GM19240 (cell line): ENCODE data around the gene IFI16.
A peak's percentile ranks its signal among the peaks of the same experiment; 100 is the strongest.

Source experiments
- DNase-seq: peaks from one replicate; pipeline ENCODE4 v3.0.0; 2011; ENCODE audit warnings: low spot score; ENCODE audit not compliant: insufficient read length

IFI16 gene

DNA sequence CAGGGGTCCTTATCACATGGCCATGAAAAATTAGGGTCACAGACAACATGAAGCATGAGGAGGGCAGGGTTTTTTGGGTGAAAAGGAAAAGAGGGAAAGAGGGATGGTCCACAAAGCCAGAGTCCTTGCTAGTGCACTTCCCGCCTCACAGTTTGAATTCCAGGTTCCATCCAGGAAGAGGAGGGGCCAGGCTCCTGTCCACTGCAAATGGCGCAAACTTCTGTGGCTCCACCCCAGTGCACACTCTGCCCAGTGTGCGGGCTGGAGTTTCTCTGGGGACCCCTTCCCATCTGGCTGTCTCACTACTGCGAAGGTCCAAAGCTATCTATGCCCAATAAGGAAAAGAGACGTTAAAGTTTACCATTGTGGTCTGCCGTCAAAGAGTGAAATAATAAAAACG is 49.0 kb downstream of the IFI16 start:
- no peak for DNase-seq

GRCh38 chr1:159065106-159065505 is 55.4 kb downstream of the IFI16 start:
- no peak for DNase-seq

GRCh38 chr1:159066108-159066507 is 56.4 kb downstream of the IFI16 start:
- no peak for DNase-seq

DNA sequence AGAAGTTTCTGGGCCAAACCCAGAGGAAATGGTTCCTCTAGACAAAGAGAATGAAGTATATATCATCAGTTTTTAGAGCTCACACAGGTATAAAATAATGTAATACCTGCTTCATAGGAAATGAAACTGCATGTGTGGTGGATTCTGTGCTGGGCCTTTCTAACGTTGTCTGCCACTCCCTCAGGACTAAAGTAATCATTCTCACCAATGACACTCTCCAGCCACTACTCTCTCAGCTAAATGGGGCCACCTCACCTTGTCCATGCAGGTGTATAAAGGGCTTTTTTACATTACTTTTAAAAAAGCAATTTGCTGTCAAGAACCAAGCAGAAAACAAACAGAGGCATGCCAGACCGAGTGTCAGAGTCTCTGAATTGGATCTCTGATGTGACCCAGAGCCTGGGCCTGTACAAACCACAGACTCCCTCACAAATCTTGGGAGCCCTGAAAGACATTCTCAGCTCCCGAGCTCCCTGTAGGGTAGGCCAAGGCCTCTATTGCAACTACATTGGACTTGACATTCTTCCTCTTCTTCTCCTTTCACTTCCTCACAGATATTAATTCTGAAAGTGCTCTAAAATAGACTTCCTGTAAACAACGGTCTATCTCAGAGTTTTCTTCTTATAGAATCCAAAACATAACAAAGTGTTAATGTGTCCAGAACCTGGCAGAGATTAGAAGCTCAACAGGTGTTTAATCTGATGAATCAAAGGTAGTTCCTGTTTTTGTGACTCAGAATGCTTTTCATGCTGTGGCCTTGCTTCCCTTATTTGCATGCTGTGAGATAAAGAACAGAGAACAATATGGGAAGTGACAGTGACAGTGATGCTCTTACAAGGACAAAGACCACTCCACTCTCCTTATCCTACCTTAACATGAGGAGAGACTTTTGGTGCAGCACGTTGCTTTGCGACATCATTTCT is 58.3 kb downstream of the IFI16 start:
- peak; percentile 2 for DNase-seq

DNA sequence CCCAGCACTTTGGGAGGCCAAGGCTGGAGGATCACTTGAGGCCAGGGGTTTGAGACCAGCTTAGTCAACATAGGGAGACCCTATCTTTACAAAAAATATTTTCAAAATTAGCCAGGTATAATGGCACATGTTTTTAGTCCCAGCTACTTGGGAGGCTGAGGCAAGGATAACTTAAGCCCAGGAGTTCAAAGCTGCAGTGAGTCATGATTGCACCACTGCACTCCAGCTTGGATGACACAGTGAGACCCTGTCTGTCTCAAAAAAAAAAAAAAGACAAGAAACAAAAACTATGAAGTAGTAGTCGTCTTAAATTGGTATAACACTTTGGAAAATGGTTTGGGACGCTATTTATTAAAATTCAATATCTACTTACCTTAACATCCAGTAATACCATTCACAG is 59.2 kb downstream of the IFI16 start:
- no peak for DNase-seq

DNA sequence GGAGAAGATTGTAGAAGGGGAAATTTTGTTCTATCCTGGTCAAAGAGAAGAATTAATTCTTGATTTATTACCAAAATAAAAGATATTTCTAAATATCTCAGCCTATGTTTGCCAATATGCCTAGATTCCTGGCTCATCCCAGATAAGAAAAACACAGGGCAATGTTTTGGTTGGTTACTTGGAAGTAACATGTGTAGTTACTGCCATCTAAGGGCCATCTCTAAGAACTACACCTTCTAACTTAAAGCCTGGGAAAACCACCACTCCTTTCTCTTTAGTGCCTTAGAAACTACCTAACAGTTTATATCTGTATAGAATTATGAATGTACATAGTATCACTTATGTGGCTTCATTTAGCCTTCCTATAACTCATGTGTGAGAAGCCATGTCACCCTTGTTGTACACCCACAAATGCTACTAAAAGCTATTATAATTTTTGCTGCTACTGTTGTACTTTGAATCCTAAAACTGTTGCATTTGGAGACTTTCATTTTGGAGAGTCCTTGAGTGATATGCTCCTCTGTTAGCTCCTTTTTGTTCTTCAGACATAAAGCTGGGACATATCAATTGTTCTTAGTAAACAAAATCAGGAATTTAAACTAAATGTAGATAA is 62.4 kb downstream of the IFI16 start:
- no peak for DNase-seq

GRCh38 chr1:159076438-159077119 is 66.9 kb downstream of the IFI16 start, which contains the start of gene AIM2:
AIM2 (minus strand) TSS chr1:159076766; CDS start chr1:159073499, 3,267 bp downstream.
- peak; percentile 38 for DNase-seq

DNA sequence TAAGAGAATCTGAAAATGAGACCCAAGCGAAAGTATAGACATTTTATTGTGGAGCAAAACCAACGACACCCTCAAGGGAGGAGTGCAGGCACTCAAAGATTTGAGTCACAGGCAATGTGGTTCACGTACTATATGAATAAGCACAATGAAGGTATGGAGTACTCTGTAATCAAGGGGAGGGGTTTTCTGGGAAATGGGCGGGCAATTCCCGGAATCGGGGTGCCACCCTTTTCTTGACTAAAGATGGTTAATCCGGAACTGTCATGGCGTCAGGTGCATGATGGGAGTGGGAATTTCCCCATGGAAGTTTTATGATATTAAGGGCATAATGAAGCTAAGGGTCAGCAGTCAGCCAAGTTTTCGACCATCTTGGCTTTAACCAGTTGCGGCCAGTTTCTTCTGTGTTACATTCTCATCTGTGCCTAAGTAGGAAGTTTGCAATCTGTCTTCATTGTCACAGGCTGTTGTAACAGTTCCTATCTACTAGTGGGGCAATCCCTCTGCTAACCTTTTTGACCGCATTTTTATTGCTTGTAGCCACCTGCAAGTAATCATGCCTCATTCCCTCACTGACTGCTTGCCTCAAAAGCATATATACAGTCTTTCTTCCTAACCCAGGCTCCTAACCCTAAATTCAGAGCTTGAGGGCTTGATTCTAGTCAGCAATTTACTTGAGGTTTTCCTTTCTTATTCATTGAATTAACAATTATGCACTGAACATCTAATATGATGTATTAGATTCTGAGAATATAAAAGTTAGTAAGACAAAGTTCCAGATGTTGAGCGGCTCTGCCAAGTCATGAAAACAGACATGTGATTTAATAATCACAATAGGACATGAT is 67.6 kb downstream of the IFI16 start:
- DNase-seq: peak; percentile 9

GRCh38 chr1:159079525-159079924 is 69.8 kb downstream of the IFI16 start:
- DNase-seq: no peak

DNA sequence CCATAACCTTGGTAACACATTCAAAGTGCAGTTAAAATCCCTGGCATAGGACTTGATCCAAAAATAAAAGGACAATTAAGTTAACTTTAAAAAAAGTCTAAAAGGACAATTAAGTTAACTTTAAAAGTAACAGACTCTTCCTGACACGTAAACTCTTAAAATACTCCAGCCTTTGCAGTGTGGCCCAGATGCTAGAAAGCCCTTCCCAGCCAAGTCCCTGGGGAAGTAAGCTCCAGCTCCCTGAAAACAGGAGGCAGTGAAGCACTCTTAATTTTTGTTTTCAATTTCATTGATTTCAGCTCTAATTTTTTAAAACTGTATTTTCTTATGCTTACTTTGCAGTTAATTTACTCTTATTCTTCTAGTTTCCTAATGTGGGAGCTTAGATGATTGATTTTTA is 71.9 kb downstream of the IFI16 start:
- DNase-seq: no peak

DNA sequence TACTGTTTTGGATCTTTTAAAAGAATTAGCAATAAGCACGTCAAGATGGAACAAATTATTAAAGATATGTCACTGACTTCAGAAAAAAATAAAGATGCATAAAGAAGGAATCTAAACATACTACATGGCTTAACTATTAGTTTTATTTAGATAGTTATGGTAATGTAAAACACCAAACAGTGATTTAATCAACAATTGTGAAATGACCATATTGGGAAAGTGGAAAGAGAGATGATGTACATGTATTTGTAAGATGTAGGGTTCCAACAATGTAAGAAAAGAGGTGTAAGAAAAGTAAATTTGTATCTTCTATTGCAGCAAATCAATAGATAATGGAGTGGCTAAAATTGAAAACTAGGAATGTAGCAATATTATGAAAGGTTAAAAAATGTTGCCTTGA is 73.3 kb downstream of the IFI16 start:
- no peak for DNase-seq

- DNase-seq: no peak
These were observed 74.4 kb downstream of the IFI16 start for GRCh38 chr1:159084152-159084551.

DNA sequence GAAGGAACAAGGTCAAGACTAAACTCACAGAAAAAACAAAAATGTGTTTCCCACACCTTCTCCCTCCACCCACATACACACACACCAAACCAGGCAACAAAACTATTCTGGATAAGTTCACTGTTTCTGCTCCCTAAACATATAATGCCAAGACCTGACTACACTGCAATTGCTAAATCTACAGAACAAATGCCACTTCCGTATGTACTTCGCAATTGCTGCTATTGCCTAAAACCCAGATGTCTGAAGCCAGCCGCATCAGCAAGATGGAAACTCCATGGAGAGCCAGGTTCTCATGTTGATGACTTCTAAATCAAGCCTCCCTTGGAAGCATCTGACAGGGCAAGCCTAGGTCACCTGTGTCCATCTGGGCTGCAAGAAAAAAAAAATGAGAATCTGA is 75.2 kb downstream of the IFI16 start:
- DNase-seq: no peak

DNA sequence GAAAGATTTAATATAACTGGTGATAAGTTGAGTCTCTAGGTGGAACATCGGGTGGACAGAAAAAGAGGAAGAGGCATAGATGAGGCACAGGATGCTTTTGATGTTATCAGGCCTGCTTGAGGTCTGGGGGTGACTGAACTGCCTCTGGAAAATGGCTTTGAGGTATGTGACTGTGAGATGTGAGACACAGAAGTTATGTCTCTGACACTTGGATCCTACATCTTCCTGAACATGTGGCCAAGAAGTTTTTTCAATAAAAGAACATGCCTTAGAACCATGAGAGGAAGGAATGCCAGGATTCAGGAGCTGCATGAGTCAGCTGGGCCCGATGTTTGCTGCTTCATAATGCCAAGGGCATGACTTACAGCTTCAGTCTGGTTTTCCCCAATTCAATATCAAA is 78.3 kb downstream of the IFI16 start:
- DNase-seq: no peak

- no peak for DNase-seq
These were observed 79.0 kb downstream of the IFI16 start for GRCh38 chr1:159088546-159089183.

DNA sequence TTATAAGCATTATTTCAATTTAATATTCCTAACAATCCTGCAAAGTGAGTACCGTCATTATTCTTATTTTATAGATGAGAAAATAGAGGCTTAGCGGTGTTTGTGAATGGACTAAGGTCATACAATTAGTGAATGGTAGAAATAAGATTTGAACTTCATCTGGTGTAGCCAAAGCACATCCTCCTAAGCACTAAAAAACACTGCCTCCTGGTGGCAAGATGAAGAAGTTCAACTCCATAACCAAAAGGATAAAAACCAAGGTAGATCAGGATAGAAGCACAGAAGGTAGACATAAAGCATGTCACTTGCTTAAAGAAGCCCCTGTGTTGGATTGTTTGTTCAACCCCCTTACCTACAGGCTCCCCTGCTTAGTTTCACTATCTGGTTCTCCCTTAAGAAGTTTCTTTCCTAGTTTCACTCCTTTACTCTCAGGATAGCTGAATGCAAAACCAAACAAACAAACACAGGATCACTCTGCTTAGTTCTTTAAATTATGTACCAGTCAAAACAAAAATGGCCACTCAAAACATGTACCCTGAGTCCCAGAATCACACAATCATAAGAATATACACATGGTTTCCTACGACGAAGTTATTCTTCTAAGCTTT is 79.6 kb downstream of the IFI16 start:
- DNase-seq: no peak

GRCh38 chr1:159090286-159091179 is 80.8 kb downstream of the IFI16 start:
- DNase-seq: no peak

DNA sequence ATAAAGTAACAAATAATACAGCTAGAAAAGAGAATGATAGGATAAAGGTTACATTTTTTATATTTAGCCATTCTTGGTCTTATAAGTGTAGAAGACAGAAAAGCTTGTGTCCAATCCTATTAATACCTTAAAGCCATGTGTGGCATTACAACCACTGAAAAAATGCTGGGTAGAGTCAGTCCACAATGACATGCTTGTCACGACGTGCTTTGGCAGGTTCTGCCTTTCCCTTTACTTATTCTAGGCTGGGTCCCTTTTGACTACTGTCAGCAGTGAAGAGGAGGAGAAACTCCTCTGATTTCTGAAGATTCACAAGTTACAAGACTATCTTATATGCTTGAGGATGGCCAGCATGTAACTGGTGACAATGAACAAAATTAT is 81.5 kb downstream of the IFI16 start:
- DNase-seq: no peak

- DNase-seq: no peak
These were observed 81.9 kb downstream of the IFI16 start for GRCh38 chr1:159091607-159092031.
